Measurements from ENCODE around the gene ZNF619.
"Not testable (repeated sequence)": the region's sequence is repeated elsewhere in the genome, so short reads cannot be mapped to it uniquely, and the experiment has no call there.

ZNF619 gene

GRCh38 chr3:40476478-40477470, at the start of gene ZNF619:
ZNF619 (plus strand) TSS chr3:40477122; CDS start chr3:40477980, 858 bp downstream.
- DNase-seq, result peak; percentile 54

- no peak for DNase-seq
Observed at GRCh38 chr3:40432793-40433192, 44.1 kb upstream of the ZNF619 start.

- DNase-seq, result no peak
Observed at GRCh38 chr3:40437889-40438288, 39.0 kb upstream of the ZNF619 start.

- no peak for DNase-seq
Observed at GRCh38 chr3:40445062-40445461, 31.9 kb upstream of the ZNF619 start.

GRCh38 chr3:40445880-40446279, 31.0 kb upstream of the ZNF619 start:
- no peak for DNase-seq

GRCh38 chr3:40450438-40450837, 26.5 kb upstream of the ZNF619 start:
- DNase-seq, result no peak

- DNase-seq, result no peak
Observed at GRCh38 chr3:40451551-40451950, 25.4 kb upstream of the ZNF619 start.

GRCh38 chr3:40452057-40452456, 24.9 kb upstream of the ZNF619 start:
- no peak for DNase-seq

GRCh38 chr3:40452562-40452875, 24.4 kb upstream of the ZNF619 start:
- no peak for DNase-seq

- DNase-seq, result peak; percentile 91
Observed at GRCh38 chr3:40452876-40453730, 23.8 kb upstream of the ZNF619 start.

GRCh38 chr3:40453933-40454332, 23.0 kb upstream of the ZNF619 start:
- no peak for DNase-seq

GRCh38 chr3:40455328-40455727, 21.6 kb upstream of the ZNF619 start:
- no peak for DNase-seq

GRCh38 chr3:40456279-40456939, 20.5 kb upstream of the ZNF619 start:
- DNase-seq, result no peak

- DNase-seq, result peak; percentile 93
Observed at GRCh38 chr3:40456940-40457823, 19.7 kb upstream of the ZNF619 start, which contains the start of gene RPL14. RPL14 (plus strand) TSS chr3:40457339; CDS start chr3:40457472, 133 bp downstream.

- no peak for DNase-seq
Observed at GRCh38 chr3:40458473-40458872, 18.4 kb upstream of the ZNF619 start.

- not testable (repeated sequence) for DNase-seq
Observed at GRCh38 chr3:40460481-40460880, 16.4 kb upstream of the ZNF619 start.

- no peak for DNase-seq
Observed at GRCh38 chr3:40461161-40461560, 15.8 kb upstream of the ZNF619 start.

GRCh38 chr3:40462838-40463237, 14.1 kb upstream of the ZNF619 start:
- not testable (repeated sequence) for DNase-seq

GRCh38 chr3:40463579-40463978, 13.3 kb upstream of the ZNF619 start:
- DNase-seq, result no peak

GRCh38 chr3:40464339-40465110, 12.4 kb upstream of the ZNF619 start:
- DNase-seq, result no peak

GRCh38 chr3:40465111-40465407, 11.9 kb upstream of the ZNF619 start:
- no peak for DNase-seq

Data from activated CD4-positive, CD25-positive, alpha-beta regulatory T cell treated with anti-CD3 and anti-CD28 coated beads, Interleukin-2, amount 50 U/mL, for 72 hours (primary cell).